Lower leg skin (tissue), 4 donors: ENCODE results near the gene CHN2. TPM values are rescaled to one million over a fixed set of nuclear protein-coding genes. Genes with fewer than 3 reads are reported as not detected.

Experiments used
- DNase-seq, 2 donors: peaks; one replicate each; pipeline ENCODE4 v3.0.0-alpha.2; 2019; ENCODE audit warnings: low spot score in 2 of 2
- H3K4me3 ChIP-seq: fragments of 200-600 bp; sonication (generic); 2 replicates; pipeline ENCODE4 v1.5.1; 2017; ENCODE audit warnings: mild to moderate bottlenecking, low read depth; ENCODE audit not compliant: poor library complexity, severe bottlenecking
- CTCF ChIP-seq, 3 donors: fragments of 450-650 bp; IDR thresholded peaks; one replicate each; pipeline ENCODE4 v1.5.1; 2016; ENCODE audit warnings: antibody characterized with exemption in 3 of 3, mild to moderate bottlenecking in 3 of 3, moderate library complexity in 2 of 3
- POLR2A ChIP-seq, 2 donors: fragments of 450-650 bp; IDR thresholded peaks; one replicate each; pipeline ENCODE4 v1.6.1; 2016 to 2017; ENCODE audit warnings: antibody characterized with exemption in 2 of 2, mild to moderate bottlenecking in 1 of 2, moderate library complexity in 1 of 2
- WGBS, 2 donors: methylation state at CpG; one replicate each; pipeline ENCODE4 v1.1.5; 2018; 5-methylcytosine and 5-hydroxymethylcytosine counted together
- intact Hi-C: fragments of 100-400 bp; cut with DNase I; formaldehyde crosslinking; loops from one replicate; pipeline ENCODE4 v1.15.0; 2023; ENCODE audit warnings: low total_unique reads
- total RNA-seq, 4 donors: library from RNA; depleted of rRNA; stranded (reverse); fragments of >200 nt; gene quantifications; one replicate each; pipeline ENCODE4 v1.1.0, GENCODE V29; 2016

Gene CHN2
- total RNA-seq, 4 donors from 2014 or later: 1.0 to 3.8 (median 2.0) TPM

- DNase-seq: peak; percentile 72 to 90
- intact Hi-C loops: no loop called here
- H3K4me3 ChIP-seq: no peak overlapping the region
- WGBS, 2 donors: 31 to 49% methylated on average over 9 of the region's 9 CpGs
- TF ChIP-seq POLR2A (IDR thresholded peaks at IDR 0.05) (no peak), CTCF (IDR thresholded peaks at IDR 0.05) (no peak)
Observed at GRCh38 chr7:29177963-29178600, 16.5 kb upstream of the CHN2 start.

- 100% methylated on average over 1 of the region's 1 CpG; no CpG with 5 or more reads in 1 of the 2 donors for WGBS, 2 donors
- no peak for TF ChIP-seq POLR2A (IDR thresholded peaks at IDR 0.05)
- no peak for TF ChIP-seq CTCF (IDR thresholded peaks at IDR 0.05)
- DNase-seq: no peak
- intact Hi-C loops: no loop called here
- H3K4me3 ChIP-seq: no peak overlapping the region
Observed at GRCh38 chr7:29179115-29179514, 15.5 kb upstream of the CHN2 start.

GRCh38 chr7:29184599-29184998 lies 10.0 kb upstream of the CHN2 start:
- no peak for DNase-seq
- intact Hi-C loops: no loop called here
- TF ChIP-seq POLR2A (IDR thresholded peaks at IDR 0.05): no peak
- no peak for TF ChIP-seq CTCF (IDR thresholded peaks at IDR 0.05)

GRCh38 chr7:29185613-29186012 lies 9.0 kb upstream of the CHN2 start:
- intact Hi-C loops: no loop called here
- no peak overlapping the region for H3K4me3 ChIP-seq
- 90 to 93% methylated on average over 6 of the region's 6 CpGs for WGBS, 2 donors
- DNase-seq: no peak
- TF ChIP-seq CTCF (IDR thresholded peaks at IDR 0.05): no peak
- TF ChIP-seq POLR2A (IDR thresholded peaks at IDR 0.05): no peak

More at GRCh38 chr7:29184599-29184998, 10.0 kb upstream of the CHN2 start:
- H3K4me3 ChIP-seq: no peak overlapping the region
- 97 to 100% methylated on average over 2 of the region's 2 CpGs for WGBS, 2 donors

GRCh38 chr7:29189743-29190201 lies 4.8 kb upstream of the CHN2 start:
- DNase-seq: peak; percentile 27 to 92
- WGBS, 2 donors: 17% methylated on average over 16 of the region's 16 CpGs
- TF ChIP-seq CTCF (IDR thresholded peaks at IDR 0.05) (peak in 1 of 3 donors; percentile 58), POLR2A (IDR thresholded peaks at IDR 0.05) (no peak)
- no peak overlapping the region for H3K4me3 ChIP-seq
- intact Hi-C loops: loop anchor here (5.0 kb wide), 1 partner anchor 218 kb away; no protein-coding TSS in a partner anchor
